H1 (cell line): ENCODE results near the gene AGBL1. TPM values are rescaled to one million over a fixed set of nuclear protein-coding genes. Genes with fewer than 3 reads are reported as not detected.
A peak's percentile ranks its signal among the peaks of the same experiment; 100 is the strongest.

Source experiments
- CTCF ChIA-PET: fragments of 300-600 bp; sonication (Branson Sonifier 250); formaldehyde crosslinking; loops from one replicate; lab custom pipeline; 2021; ENCODE audit not compliant: partially characterized antibody; lab: Charles Lee
- POLR2A ChIA-PET: fragments of 300-600 bp; sonication (Branson Sonifier 250); formaldehyde crosslinking; loops from one replicate; lab custom pipeline; 2021; ENCODE audit warnings: inconsistent platforms; ENCODE audit not compliant: partially characterized antibody; lab: Charles Lee
- DNase-seq, 2 experiments: peaks; one replicate each; pipeline versions ENCODE4 v3.0.0 to v3.0.0-alpha.2; 2010 to 2022; ENCODE audit warnings: low spot score in 2 of 2, low read depth in 1 of 2, mixed read lengths in 1 of 2
- FAIRE-seq: peaks from 2 replicates; lab custom pipeline; 2011; peaks lifted over from hg19 to GRCh38; lab: Jason Lieb, UNC
- H2AFZ ChIP-seq: 2 replicates; pipeline ENCODE4 v1.8.1; 2012; ENCODE audit warnings: low read length, inconsistent platforms
- H2AK5ac ChIP-seq: 2 replicates; pipeline ENCODE4 v1.6.1; 2013; ENCODE audit warnings: low read depth, low read length
- H2BK120ac ChIP-seq: replicated peaks from 2 replicates; pipeline ENCODE3; 2013; ENCODE audit warnings: low read depth, low read length, inconsistent platforms
- H2BK12ac ChIP-seq: 2 replicates; pipeline ENCODE4 v1.6.1; 2013; ENCODE audit warnings: low read depth, low read length
- H2BK15ac ChIP-seq: 2 replicates; pipeline ENCODE4 v1.6.1; 2013; ENCODE audit warnings: low read length
- H2BK20ac ChIP-seq: 2 replicates; pipeline ENCODE4 v1.6.1; 2013; ENCODE audit warnings: low read length
- H2BK5ac ChIP-seq: 2 replicates; pipeline ENCODE4 v1.6.1; 2013; ENCODE audit warnings: low read depth, low read length
- H3K14ac ChIP-seq: 2 replicates; pipeline ENCODE4 v1.6.1; 2013; ENCODE audit warnings: inconsistent platforms; ENCODE audit not compliant: insufficient read length
- H3K18ac ChIP-seq: 2 replicates; pipeline ENCODE4 v1.6.1; 2013; ENCODE audit warnings: low read length; ENCODE audit errors: extremely low read depth
- H3K23ac ChIP-seq: 2 replicates; pipeline ENCODE4 v1.6.1; 2013; ENCODE audit warnings: inconsistent platforms; ENCODE audit not compliant: insufficient read length
- H3K23me2 ChIP-seq: 2 replicates; pipeline ENCODE4 v1.6.1; 2013; ENCODE audit warnings: low read depth, low read length
- H3K27ac ChIP-seq: 2 replicates; pipeline ENCODE4 v1.6.1; 2011; ENCODE audit warnings: low read depth, low read length, inconsistent platforms
- H3K27me3 ChIP-seq, 4 experiments: replicated peaks in 1 of 4; 1 replicate in 1 of 4; 2 replicates in 3 of 4; pipeline versions ENCODE4 v1.6.1 to v1.8.1; 2011 to 2013; ENCODE audit warnings: low read length in 3 of 4, mild to moderate bottlenecking in 3 of 4, inconsistent platforms in 2 of 4, mixed read lengths in 2 of 4, moderate library complexity in 1 of 4; ENCODE audit not compliant: control insufficient read depth in 3 of 4, insufficient read depth in 3 of 4; ENCODE audit errors: extremely low read depth in 1 of 4
- H3K36me3 ChIP-seq, 4 experiments: 2 replicates each; pipeline versions ENCODE4 v1.6.1 to v1.8.1; 2011 to 2013; ENCODE audit warnings: mild to moderate bottlenecking in 4 of 4, low read length in 3 of 4, moderate library complexity in 2 of 4, control low read depth in 1 of 4, inconsistent platforms in 1 of 4; ENCODE audit not compliant: insufficient read depth in 4 of 4, control insufficient read depth in 2 of 4
- H3K4ac ChIP-seq: replicated peaks from 2 replicates; pipeline ENCODE3; 2013; ENCODE audit warnings: low read length, low read depth, mixed read lengths, inconsistent platforms; ENCODE audit not compliant: insufficient read length
- H3K4me1 ChIP-seq, 4 experiments: replicated peaks in 1 of 4; 1 replicate in 1 of 4; 2 replicates in 3 of 4; pipeline versions ENCODE4 v1.6.1 to v1.8.1; 2011 to 2013; ENCODE audit warnings: low read length in 3 of 4, inconsistent platforms in 2 of 4, mixed read lengths in 1 of 4; ENCODE audit not compliant: insufficient read depth in 4 of 4, control insufficient read depth in 3 of 4
- H3K4me2 ChIP-seq, 2 experiments: 2 replicates each; pipeline versions ENCODE4 v1.6.1 to v1.8.1; 2011 to 2013; ENCODE audit warnings: low read depth in 2 of 2, low read length in 2 of 2, control low read depth in 1 of 2, inconsistent platforms in 1 of 2, mild to moderate bottlenecking in 1 of 2; ENCODE audit not compliant: insufficient read depth in 1 of 2
- H3K4me3 ChIP-seq, 4 experiments: fragments of 200-600, 300-600 bp in 1 of 4; sonication (generic), shearing (Covaris generic), sonication (Bioruptor Twin) in 1 of 4; 2 replicates each; pipeline versions ENCODE4 v1.5.1 to v1.8.1; 2011 to 2016; ENCODE audit warnings: low read length in 4 of 4, low read depth in 3 of 4, control low read depth in 2 of 4, inconsistent platforms in 2 of 4, mild to moderate bottlenecking in 2 of 4, mixed read lengths in 1 of 4, moderate library complexity in 1 of 4; ENCODE audit not compliant: insufficient read depth in 2 of 4; ENCODE audit errors: extremely low read depth in 1 of 4
- H3K56ac ChIP-seq: replicated peaks from 2 replicates; pipeline ENCODE3; 2013; ENCODE audit warnings: low read depth, mild to moderate bottlenecking, mixed read lengths, low read length, inconsistent platforms; ENCODE audit not compliant: insufficient read length
- H3K79me1 ChIP-seq: 2 replicates; pipeline ENCODE4 v1.6.1; 2013; ENCODE audit warnings: low read depth, low read length, control low read depth
- H3K79me2 ChIP-seq, 2 experiments: 2 replicates each; pipeline versions ENCODE4 v1.6.1 to v1.8.1; 2012 to 2013; ENCODE audit warnings: low read length in 2 of 2, mild to moderate bottlenecking in 2 of 2, inconsistent platforms in 1 of 2; ENCODE audit not compliant: insufficient read depth in 2 of 2, control insufficient read depth in 1 of 2
- H3K9ac ChIP-seq, 4 experiments: replicated peaks in 1 of 4; 1 replicate in 1 of 4; 2 replicates in 3 of 4; pipeline versions ENCODE4 v1.6.1 to v1.8.1; 2011 to 2013; ENCODE audit warnings: low read depth in 3 of 4, low read length in 3 of 4, control low read depth in 2 of 4, mild to moderate bottlenecking in 2 of 4, moderate library complexity in 2 of 4, inconsistent platforms in 1 of 4; ENCODE audit errors: extremely low read depth in 1 of 4
- H3K9me3 ChIP-seq, 2 experiments: 2 replicates each; pipeline versions ENCODE4 v1.6.1 to v1.8.1; 2012 to 2013; ENCODE audit warnings: mild to moderate bottlenecking in 2 of 2, moderate library complexity in 2 of 2, control low read depth in 1 of 2, inconsistent platforms in 1 of 2, low read depth in 1 of 2, low read length in 1 of 2, mixed read lengths in 1 of 2; ENCODE audit not compliant: insufficient read depth in 2 of 2
- H4K20me1 ChIP-seq, 2 experiments: replicated peaks in 1 of 2; 2 replicates each; pipeline versions ENCODE3 to v1.8.1; 2011 to 2013; ENCODE audit warnings: inconsistent platforms in 2 of 2, low read length in 2 of 2, mild to moderate bottlenecking in 1 of 2; ENCODE audit not compliant: insufficient read depth in 2 of 2, control insufficient read depth in 1 of 2
- H4K5ac ChIP-seq: 2 replicates; pipeline ENCODE4 v1.6.1; 2013; ENCODE audit warnings: low read length, low read depth, mixed read lengths, inconsistent platforms; ENCODE audit not compliant: insufficient read length
- H4K8ac ChIP-seq: 2 replicates; pipeline ENCODE4 v1.8.0; 2013; ENCODE audit warnings: mild to moderate bottlenecking, moderate library complexity, low read length, inconsistent platforms; ENCODE audit not compliant: insufficient read depth; ENCODE audit errors: extremely low read depth
- H4K91ac ChIP-seq: replicated peaks from 2 replicates; pipeline ENCODE3; 2013; ENCODE audit warnings: low read length, mixed read lengths, inconsistent platforms; ENCODE audit not compliant: insufficient read length
- EZH2 ChIP-seq: fragments of 200-600 bp; sonication (generic); IDR thresholded peaks from 2 replicates; pipeline ENCODE4 v1.7.1; 2012; ENCODE audit warnings: low read depth, mild to moderate bottlenecking, moderate library complexity, low read length, inconsistent platforms; ENCODE audit not compliant: severe bottlenecking
- RAD21 ChIP-seq, 2 experiments: IDR thresholded peaks in 1 of 2; conservative IDR thresholded peaks in 1 of 2; 2 replicates each; pipeline ENCODE4 v1.6.1; 2011; ENCODE audit warnings: low read depth in 2 of 2, low read length in 2 of 2, improper control_type of control experiment in 1 of 2, inconsistent platforms in 1 of 2, mild to moderate bottlenecking in 1 of 2, moderate library complexity in 1 of 2
- RNF2 ChIP-seq: fragments of 200-900, 300-1000 bp; sonication (generic); IDR thresholded peaks from 2 replicates; pipeline ENCODE4 v1.7.1; 2016; ENCODE audit warnings: borderline replicate concordance, low read depth, mild to moderate bottlenecking, antibody characterized with exemption, low read length; ENCODE audit not compliant: poor library complexity, severe bottlenecking; ENCODE audit errors: missing control alignments
- TCF12 ChIP-seq: IDR thresholded peaks from 2 replicates; pipeline ENCODE4 v1.6.1; 2011; ENCODE audit warnings: low read depth, mild to moderate bottlenecking, low read length
- WGBS, 2 experiments: shearing (Covaris generic) in 1 of 2; methylation state at CpG; one replicate each; pipeline versions ENCODE4 v1.1.6 to v1.1.7; 2013 to 2015; ENCODE audit warnings: low lambda C conversion rate in 2 of 2, mixed read lengths in 2 of 2, inconsistent platforms in 1 of 2, low coverage in 1 of 2, missing lambda C conversion rate in 1 of 2; ENCODE audit not compliant: insufficient replicate concordance in 2 of 2, insufficient coverage in 1 of 2, insufficient read length in 1 of 2; ENCODE audit errors: extremely low coverage in 1 of 2, missing lambda C conversion rate in 1 of 2; 5-methylcytosine and 5-hydroxymethylcytosine counted together
- polyA plus RNA-seq, 7 experiments: library from polyadenylated mRNA; depleted of rRNA in 3 of 7; stranded (reverse) in 5 of 7; unstranded in 2 of 7; fragments of >200 nt in 5 of 7; fragments of 200-250 nt in 2 of 7; gene quantifications; 1 replicate in 5 of 7; 2 replicates in 1 of 7; 4 replicates in 1 of 7; pipeline versions ENCODE4 v1.2.1 to v1.2.3, GENCODE V29; 2011 to 2013; ENCODE audit warnings: missing spikeins in 2 of 7, mixed read lengths in 2 of 7
- total RNA-seq: library from RNA; stranded (reverse); fragmentation: NEBNext Ultra II Directional; extraction: Animal tissue kit (Norgen Biotek cat#: 25700); gene quantifications from 2 replicates; pipeline ENCODE4 v1.2.1, GENCODE V29; 2021
- TF ChIP-seq, protein P1 (sequence below): IDR thresholded peaks from 2 replicates; pipeline ENCODE4 v1.6.1; 2012; ENCODE audit warnings: inconsistent platforms

AGBL1 gene
- total and polyA plus RNA-seq, 2 of the 8 experiments (the other 6 are each of a cell fraction or from before 2014, with no cell fraction given), result not detected

DNA sequence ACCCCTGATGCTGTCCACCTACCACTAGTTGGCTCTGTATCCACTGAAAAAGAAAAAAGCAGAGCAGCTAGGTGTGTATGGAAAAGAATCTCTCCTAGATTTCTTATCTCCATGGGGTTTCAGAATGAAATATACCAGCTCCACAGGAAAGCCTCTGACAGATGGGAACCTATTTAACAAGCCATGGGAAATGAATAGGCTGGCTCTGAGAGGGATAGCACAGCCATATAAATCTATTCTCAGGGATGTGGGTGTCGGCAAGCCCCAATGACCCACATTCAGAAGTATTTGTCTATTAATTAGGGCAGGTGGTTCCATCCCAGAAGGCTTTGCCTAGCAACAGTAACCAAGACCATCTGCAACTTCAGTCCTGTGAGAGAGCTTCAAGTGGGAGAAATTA, 694.1 kb downstream of the AGBL1 start:
- no peaks in the 10 kb centered on the region for H3K23me2 ChIP-seq
- H2AK5ac ChIP-seq, result no peak overlapping the region
- H3K27me3 ChIP-seq, result no peaks in the 10 kb centered on the region
- H3K4me2 ChIP-seq, result no peak overlapping the region
- 85% methylated on average over 1 of the region's 1 CpG; no CpG with 5 or more reads in 1 of the 2 experiments for WGBS, 2 experiments
- no peak overlapping the region for H3K14ac ChIP-seq
- H2BK15ac ChIP-seq, result no peak overlapping the region
- H3K79me2 ChIP-seq, result no peaks in the 10 kb centered on the region
- no peak overlapping the region for H2AFZ ChIP-seq
- no peaks in the 10 kb centered on the region for H3K4me1 ChIP-seq
- H3K4me3 ChIP-seq, result no peak overlapping the region
- H3K9me3 ChIP-seq, result no peaks in the 10 kb centered on the region
- H3K36me3 ChIP-seq, result no peaks in the 10 kb centered on the region
- POLR2A ChIA-PET, result interaction anchor here (0.6 kb wide), 1 partner anchor 1590 kb away, joined by 3 read pairs; no protein-coding TSS in a partner anchor
- H2BK5ac ChIP-seq, result no peak overlapping the region
- H3K9ac ChIP-seq, result no peak overlapping the region
- H2BK120ac ChIP-seq, result no peak overlapping the region
- no peak overlapping the region for H3K18ac ChIP-seq
- H4K5ac ChIP-seq, result no peak overlapping the region
- H2BK12ac ChIP-seq, result no peak overlapping the region
- H4K8ac ChIP-seq, result no peak overlapping the region
- FAIRE-seq (no peak), DNase-seq (no peak)
- CTCF ChIA-PET, result interaction anchor here (0.6 to 1.5 kb wide), 3 partner anchors 18 to 31 kb away, joined by 3 to 4 read pairs (median 3); no protein-coding TSS in a partner anchor
- no peak for TF ChIP-seq TCF12
- no peak for TF ChIP-seq RNF2
- TF ChIP-seq EZH2, result no peak
- peak; percentile 11 to 13; a peak in 2 of 4 replicates for TF ChIP-seq RAD21 (IDR thresholded peaks at IDR 0.05 in 1 of 2, conservative IDR thresholded peaks at IDR 0.05 in 1 of 2; ENCODE audit: low read depth in 2 of 2, low read length in 2 of 2)
- TF ChIP-seq, protein P1, sequence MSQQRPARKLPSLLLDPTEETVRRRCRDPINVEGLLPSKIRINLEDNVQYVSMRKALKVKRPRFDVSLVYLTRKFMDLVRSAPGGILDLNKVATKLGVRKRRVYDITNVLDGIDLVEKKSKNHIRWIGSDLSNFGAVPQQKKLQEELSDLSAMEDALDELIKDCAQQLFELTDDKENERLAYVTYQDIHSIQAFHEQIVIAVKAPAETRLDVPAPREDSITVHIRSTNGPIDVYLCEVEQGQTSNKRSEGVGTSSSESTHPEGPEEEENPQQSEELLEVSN, result no peak
- no peak overlapping the region for H4K91ac ChIP-seq
- H3K4ac ChIP-seq, result no peak overlapping the region
- no peak overlapping the region for H3K56ac ChIP-seq
- no peaks in the 10 kb centered on the region for H4K20me1 ChIP-seq
- H3K79me1 ChIP-seq, result no peaks in the 10 kb centered on the region
- H3K23ac ChIP-seq, result no peak overlapping the region
- no peak overlapping the region for H3K27ac ChIP-seq
- no peak overlapping the region for H2BK20ac ChIP-seq
